Activated CD8-positive, alpha-beta memory T cell treated with anti-CD3 and anti-CD28 coated beads, Interleukin-2, amount 50 U/mL, for 24 hours (primary cell): ENCODE measurements around the gene PDX1.

Experiments
- DNase-seq: peaks from one replicate; pipeline ENCODE4 v3.0.0-alpha.2; 2020; ENCODE audit errors: extremely low read depth

PDX1 gene

GRCh38 chr13:27922883-27923612 is 3.2 kb downstream of the PDX1 start:
- DNase-seq = no peak

- DNase-seq = no peak
Measured at GRCh38 chr13:27923794-27924528, 4.2 kb downstream of the PDX1 start.

- no peak for DNase-seq
Measured at GRCh38 chr13:27924529-27925141, 4.8 kb downstream of the PDX1 start.

- no peak for DNase-seq
Measured at GRCh38 chr13:27925220-27925991, 5.6 kb downstream of the PDX1 start.

GRCh38 chr13:27926644-27927434 is 7.0 kb downstream of the PDX1 start:
- no peak for DNase-seq

- no peak for DNase-seq
Measured at GRCh38 chr13:27927444-27928352, 7.9 kb downstream of the PDX1 start.

GRCh38 chr13:27928353-27928804 is 8.6 kb downstream of the PDX1 start:
- no peak for DNase-seq

GRCh38 chr13:27928805-27929753 is 9.3 kb downstream of the PDX1 start:
- no peak for DNase-seq

GRCh38 chr13:27929868-27930267 is 10.1 kb downstream of the PDX1 start:
- DNase-seq = no peak

- DNase-seq = no peak
Measured at GRCh38 chr13:27933118-27933517, 13.3 kb downstream of the PDX1 start.

- no peak for DNase-seq
Measured at GRCh38 chr13:27933580-27934328, 14.0 kb downstream of the PDX1 start.

GRCh38 chr13:27942972-27943371 is 23.2 kb downstream of the PDX1 start:
- DNase-seq = no peak

- DNase-seq = no peak
Measured at GRCh38 chr13:27952876-27953675, 33.3 kb downstream of the PDX1 start.

- DNase-seq = no peak
Measured at GRCh38 chr13:27953676-27954405, 34.0 kb downstream of the PDX1 start.

GRCh38 chr13:27954406-27954851 is 34.6 kb downstream of the PDX1 start:
- DNase-seq = no peak

GRCh38 chr13:27955014-27955591 is 35.3 kb downstream of the PDX1 start:
- no peak for DNase-seq
